Germinal center (tissue), 1 donor: ENCODE measurements around the gene TCF4.

Source experiments
- DNase-seq: peaks from one replicate; pipeline ENCODE4 v3.0.0; 2012; ENCODE audit warnings: mixed read lengths, low spot score

Gene TCF4

GRCh38 chr18:55585920-55586561, 2.0 kb downstream of the TCF4 start:
- DNase-seq: no peak

GRCh38 chr18:55585065-55585919, 2.7 kb downstream of the TCF4 start:
- DNase-seq: no peak

GRCh38 chr18:55584201-55584600, 3.8 kb downstream of the TCF4 start:
- DNase-seq: no peak

GRCh38 chr18:55582325-55582724, 5.7 kb downstream of the TCF4 start:
- no peak for DNase-seq

GRCh38 chr18:55579501-55580270, 8.3 kb downstream of the TCF4 start:
- DNase-seq: no peak

- DNase-seq: no peak
Observed at GRCh38 chr18:55577812-55578539, 10.0 kb downstream of the TCF4 start.

- no peak for DNase-seq
Observed at GRCh38 chr18:55576001-55576400, 12.0 kb downstream of the TCF4 start.

- DNase-seq: no peak
Observed at GRCh38 chr18:55575066-55575465, 12.9 kb downstream of the TCF4 start.

GRCh38 chr18:55573386-55573785, 14.6 kb downstream of the TCF4 start:
- no peak for DNase-seq

- DNase-seq: no peak
Observed at GRCh38 chr18:55570966-55571365, 17.0 kb downstream of the TCF4 start.

GRCh38 chr18:55566456-55566935, 21.5 kb downstream of the TCF4 start:
- DNase-seq: no peak

- DNase-seq: no peak
Observed at GRCh38 chr18:55559739-55560138, 28.3 kb downstream of the TCF4 start.

GRCh38 chr18:55557211-55557610, 30.8 kb downstream of the TCF4 start:
- no peak for DNase-seq

GRCh38 chr18:55555395-55556027, 32.5 kb downstream of the TCF4 start:
- no peak for DNase-seq

- no peak for DNase-seq
Observed at GRCh38 chr18:55552526-55553189, 35.3 kb downstream of the TCF4 start.

- DNase-seq: no peak
Observed at GRCh38 chr18:55551227-55551626, 36.8 kb downstream of the TCF4 start.

- no peak for DNase-seq
Observed at GRCh38 chr18:55550471-55550870, 37.5 kb downstream of the TCF4 start.

GRCh38 chr18:55549474-55550104, 38.4 kb downstream of the TCF4 start:
- DNase-seq: no peak

- DNase-seq: no peak
Observed at GRCh38 chr18:55547705-55548056, 40.3 kb downstream of the TCF4 start.
